H1 (cell line): ENCODE measurements around the gene EFEMP2. TPM values are rescaled to one million over a fixed set of nuclear protein-coding genes. Genes with fewer than 3 reads are reported as not detected.

Experiments used
- CBX8 ChIP-seq: fragments of 300-800, 300-1000 bp; sonication (generic); IDR thresholded peaks from 2 replicates; pipeline ENCODE4 v1.7.1; 2016; ENCODE audit warnings: low read depth, low read length, borderline replicate concordance
- CREB1 ChIP-seq: IDR thresholded peaks from 2 replicates; pipeline ENCODE4 v1.6.1; 2012; ENCODE audit warnings: inconsistent platforms
- CTCF ChIP-seq, 3 experiments: IDR thresholded peaks; 1 replicate in 2 of 3; 2 replicates in 1 of 3; pipeline versions ENCODE4 v1.5.1 to v1.6.1; 2011; ENCODE audit warnings: low read length in 3 of 3, mild to moderate bottlenecking in 3 of 3, inconsistent platforms in 2 of 3, low read depth in 1 of 3, moderate library complexity in 1 of 3; ENCODE audit not compliant: insufficient read depth in 1 of 3; ENCODE audit errors: control extremely low read depth in 1 of 3
- E2F6 ChIP-seq: IDR thresholded peaks from 2 replicates; pipeline ENCODE4 v1.6.1; 2012; ENCODE audit warnings: inconsistent platforms
- GTF2F1 ChIP-seq: IDR thresholded peaks from 2 replicates; pipeline ENCODE4 v1.6.1; 2012; ENCODE audit warnings: low read depth, low read length, improper control_type of control experiment, borderline replicate concordance
- MAX ChIP-seq: IDR thresholded peaks from 2 replicates; pipeline ENCODE4 v1.6.1; 2012; ENCODE audit warnings: inconsistent platforms
- RFX5 ChIP-seq: IDR thresholded peaks from 2 replicates; pipeline ENCODE4 v1.6.1; 2011; ENCODE audit warnings: low read depth, low read length, improper control_type of control experiment, borderline replicate concordance
- SIN3A ChIP-seq, 2 experiments: IDR thresholded peaks in 1 of 2; conservative IDR thresholded peaks in 1 of 2; 2 replicates each; pipeline ENCODE4 v1.6.1; 2011 to 2012; ENCODE audit warnings: low read length in 2 of 2, improper control_type of control experiment in 1 of 2, low read depth in 1 of 2, mild to moderate bottlenecking in 1 of 2
- SRF ChIP-seq: IDR thresholded peaks from 2 replicates; pipeline ENCODE4 v1.6.1; 2011; ENCODE audit warnings: mild to moderate bottlenecking, low read depth, low read length, moderate library complexity
- TAF1 ChIP-seq: IDR thresholded peaks from 2 replicates; pipeline ENCODE4 v1.6.1; 2011; ENCODE audit warnings: mild to moderate bottlenecking, low read depth, low read length
- YY1 ChIP-seq: IDR thresholded peaks from 2 replicates; pipeline ENCODE4 v1.6.1; 2011; ENCODE audit warnings: low read depth, mild to moderate bottlenecking, low read length
- polyA plus RNA-seq, 7 experiments: library from polyadenylated mRNA; depleted of rRNA in 3 of 7; stranded (reverse) in 5 of 7; unstranded in 2 of 7; fragments of >200 nt in 5 of 7; fragments of 200-250 nt in 2 of 7; gene quantifications; 1 replicate in 5 of 7; 2 replicates in 1 of 7; 4 replicates in 1 of 7; pipeline versions ENCODE4 v1.2.1 to v1.2.3, GENCODE V29; 2011 to 2013; ENCODE audit warnings: missing spikeins in 2 of 7, mixed read lengths in 2 of 7
- total RNA-seq: library from RNA; stranded (reverse); fragmentation: NEBNext Ultra II Directional; extraction: Animal tissue kit (Norgen Biotek cat#: 25700); gene quantifications from 2 replicates; pipeline ENCODE4 v1.2.1, GENCODE V29; 2021

Gene EFEMP2
- total and polyA plus RNA-seq, 2 of the 8 experiments (the other 6 are each of a cell fraction or from before 2014, with no cell fraction given), result 8.8 to 17.2 TPM

GRCh38 chr11:65911682-65912568 is 39.3 kb upstream of the EFEMP2 start (continued):
- TF ChIP-seq SIN3A (conservative IDR thresholded peaks at IDR 0.05 in 1 of 2, IDR thresholded peaks at IDR 0.05 in 1 of 2; ENCODE audit: low read depth in 1 of 2, low read length in 2 of 2) (0 out of 4 replicates have a peak, but pooled peaks of 1 of the 2 experiments have one; percentile 35), CTCF (IDR thresholded peaks at IDR 0.05; ENCODE audit: control extremely low read depth in 1 of 3, insufficient read depth in 1 of 3, low read depth in 1 of 3, low read length in 3 of 3) (peak; percentile 31 to 61 (median 60)), RFX5 (peak; percentile 39; the same call in 1 of the 2 replicates), CREB1 (0 out of 2 replicates have a peak, but pooled peaks have one; percentile 12), MAX (peak; percentile 69), E2F6 (peak; percentile 98), CBX8 (no peak), GTF2F1 (no peak), TAF1 (0 out of 2 replicates have a peak, but pooled peaks have one; percentile 16), SRF (no peak), YY1 (0 out of 2 replicates have a peak, but pooled peaks have one; percentile 28)
